NCI-H2029 (cell line): ENCODE measurements around the gene ASPG.
A peak's percentile ranks its signal among the peaks of the same experiment; 100 is the strongest.

ENCODE experiments used
- DNase-seq: peaks from one replicate; lab custom pipeline; 2025; lab: John Stamatoyannopoulos, UW

ASPG gene

GRCh38 chr14:104075530-104076151, 9.9 kb upstream of the ASPG start:
- no peak for DNase-seq

DNA sequence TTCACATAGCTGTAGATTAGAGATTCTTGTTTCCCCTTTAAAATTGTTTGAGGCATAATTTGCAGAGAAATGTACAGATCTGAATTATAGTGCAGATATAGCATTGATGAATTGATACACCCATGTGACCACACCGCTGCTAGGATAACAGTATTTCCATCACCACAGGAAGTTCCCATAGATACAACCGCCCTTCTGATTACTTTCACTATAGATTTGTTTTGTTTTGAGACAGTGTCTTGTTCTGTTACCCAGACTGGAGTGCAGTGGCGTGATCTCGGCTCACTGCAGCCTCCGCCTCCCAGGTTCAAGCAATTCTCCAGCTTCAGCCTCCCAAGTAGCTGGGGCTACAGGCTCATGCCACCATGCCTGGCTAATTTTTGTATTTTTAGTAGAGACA, 8.8 kb upstream of the ASPG start:
- no peak for DNase-seq

DNA sequence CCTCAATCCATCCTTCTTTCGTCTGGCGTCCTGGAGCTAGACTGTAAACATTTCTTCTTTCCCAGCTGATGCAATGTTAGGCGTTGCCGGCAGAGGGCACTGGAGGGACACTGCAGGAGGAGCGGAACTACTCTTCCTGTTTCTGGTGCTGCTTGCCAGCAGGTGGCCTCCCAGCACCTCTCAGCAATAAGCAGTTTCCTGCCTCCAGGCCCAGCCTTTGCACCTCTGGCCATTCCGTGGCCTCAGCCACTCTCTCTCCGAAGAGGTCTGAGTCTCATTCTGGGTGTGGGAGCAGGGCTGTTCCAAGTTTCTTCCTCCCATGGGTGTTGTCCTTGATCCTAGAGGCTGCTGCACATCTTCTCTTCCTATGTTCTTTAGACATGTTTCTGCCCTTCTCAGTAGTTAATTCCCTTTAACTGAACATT, 7.5 kb upstream of the ASPG start:
- peak; percentile 75 for DNase-seq

DNA sequence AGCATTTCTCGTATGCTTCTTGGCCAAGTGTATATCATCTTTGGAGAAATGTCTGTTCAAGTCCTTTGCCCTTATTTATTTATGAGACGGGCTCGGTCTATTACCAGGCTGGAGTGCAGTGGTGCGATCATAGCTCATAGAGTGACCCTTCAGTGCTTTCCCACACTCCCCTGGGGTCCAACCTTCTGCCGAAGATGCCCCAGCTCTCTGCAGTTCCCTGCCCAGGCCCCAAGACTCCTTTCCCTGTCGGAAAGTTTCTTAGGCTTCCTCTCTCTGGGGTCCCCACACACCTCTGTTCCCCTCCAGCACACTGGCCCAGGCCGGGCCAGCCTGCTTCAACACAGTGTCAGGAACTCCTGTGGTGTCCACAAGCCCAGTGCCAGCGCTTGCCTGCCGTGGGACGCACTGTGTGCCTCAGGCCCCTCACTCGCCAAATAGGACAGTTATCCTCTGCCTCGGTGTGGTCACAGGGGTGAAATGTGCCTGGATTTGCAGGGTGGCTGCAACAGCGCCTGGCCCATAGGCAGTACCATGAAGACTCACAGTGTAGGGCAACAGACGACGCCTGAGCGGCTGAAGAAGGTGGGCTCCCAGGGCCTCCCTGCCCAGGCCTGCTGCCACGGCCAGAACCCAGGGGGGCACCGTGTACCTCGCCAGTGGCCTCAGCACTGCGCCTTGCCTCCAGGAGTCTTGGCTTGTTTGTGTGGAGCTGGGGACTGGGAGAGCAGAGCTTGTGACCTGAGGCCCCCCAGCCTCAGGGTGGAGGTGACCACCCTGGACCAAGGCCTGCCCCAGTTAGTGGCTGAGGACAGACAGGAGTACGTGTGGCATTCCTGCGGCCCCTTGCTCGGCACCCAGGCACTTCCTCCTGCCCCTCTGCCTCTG, 4.9 kb upstream of the ASPG start:
- no peak for DNase-seq

- DNase-seq = no peak
Measured at GRCh38 chr14:104081261-104081835, 4.2 kb upstream of the ASPG start.

GRCh38 chr14:104081951-104082464, 3.5 kb upstream of the ASPG start:
- DNase-seq = no peak

- DNase-seq = peak; percentile 42
Measured at GRCh38 chr14:104082807-104083206, 2.7 kb upstream of the ASPG start.

- DNase-seq = no peak
Measured at GRCh38 chr14:104084251-104085002, 1.1 kb upstream of the ASPG start.

DNA sequence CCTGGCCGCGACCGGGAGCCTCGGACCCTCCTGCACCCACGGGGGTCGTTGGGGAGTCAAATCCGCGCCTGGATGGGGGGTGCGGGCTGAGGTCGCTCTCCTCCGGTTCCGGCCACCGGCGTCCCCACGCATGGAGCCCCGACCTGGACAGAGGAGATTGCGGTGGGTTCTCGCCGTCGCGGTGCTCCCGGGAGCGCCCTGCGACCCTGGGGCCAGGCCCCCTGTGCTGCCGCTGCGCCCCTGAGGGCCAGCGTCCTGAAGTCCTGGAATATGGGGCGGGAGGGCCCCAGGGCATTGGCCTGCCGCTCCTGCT, 345 bp downstream of the ASPG start:
- no peak for DNase-seq

- no peak for DNase-seq
Measured at GRCh38 chr14:104086210-104086660, 735 bp downstream of the ASPG start.

- DNase-seq = no peak
Measured at GRCh38 chr14:104086661-104087461, 1.4 kb downstream of the ASPG start.

DNA sequence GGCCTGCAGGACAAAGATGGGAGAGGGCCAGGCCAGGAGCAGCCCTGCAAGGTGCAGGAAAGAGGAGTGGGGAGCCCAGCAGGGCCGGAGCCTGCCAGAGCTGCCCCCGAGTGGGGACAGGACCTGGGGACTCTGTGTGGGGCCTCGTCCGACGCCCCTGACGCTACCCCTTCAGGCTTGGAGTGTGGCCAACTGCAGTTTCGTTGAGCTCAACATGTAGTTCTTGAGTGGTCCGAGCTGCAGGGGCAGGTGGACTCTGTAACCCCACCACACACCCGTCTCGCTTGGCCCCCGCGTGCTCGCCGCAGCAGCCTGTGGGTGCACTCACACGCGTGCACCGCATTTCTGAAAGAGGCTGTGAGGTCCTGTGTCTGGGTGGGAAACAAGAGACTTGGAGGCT, 2.0 kb downstream of the ASPG start:
- no peak for DNase-seq

- DNase-seq = no peak
Measured at GRCh38 chr14:104087981-104088850, 2.7 kb downstream of the ASPG start.

- DNase-seq = no peak
Measured at GRCh38 chr14:104090071-104090748, 4.7 kb downstream of the ASPG start.

DNA sequence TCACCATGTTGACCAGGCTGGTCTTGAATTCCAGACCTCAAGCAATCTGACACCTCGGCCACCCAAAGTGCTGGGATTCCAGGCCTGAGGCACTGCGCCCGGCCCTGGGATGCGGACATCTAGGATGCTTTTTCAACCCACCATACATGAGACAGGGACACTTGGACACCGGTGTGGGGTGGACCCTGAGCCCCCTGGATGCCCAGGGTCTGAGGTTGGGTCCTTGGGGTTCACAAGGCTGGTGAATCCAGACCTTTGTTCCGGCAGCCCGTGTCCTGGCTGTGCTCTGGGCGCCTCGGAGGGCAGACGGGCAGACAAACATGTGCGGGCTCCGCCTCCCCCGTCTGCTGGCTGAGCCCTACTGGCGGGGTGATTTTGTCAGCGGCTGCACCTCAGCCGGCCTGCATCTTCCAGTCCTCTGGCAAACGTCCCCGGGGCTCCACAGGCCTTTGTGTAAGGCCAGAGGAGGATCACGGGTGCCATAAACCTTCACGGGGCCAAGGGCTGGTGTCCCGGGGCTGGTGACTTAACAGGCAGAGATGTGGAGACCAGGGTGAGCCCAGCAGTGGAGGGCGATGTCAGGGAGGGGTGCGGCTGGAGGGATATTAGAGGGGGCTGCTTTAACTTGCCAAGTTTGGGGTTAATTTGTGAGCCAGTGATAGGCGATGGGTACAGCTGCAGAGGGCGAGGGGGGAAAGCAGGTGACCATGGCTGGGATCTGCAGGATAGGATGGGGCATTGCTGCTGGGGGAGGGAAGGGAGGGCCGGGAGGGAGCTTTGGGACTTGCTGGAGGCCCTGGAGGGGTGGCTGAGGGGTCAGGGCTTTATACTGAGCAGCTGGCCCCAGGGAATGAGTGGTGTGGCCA, 5.8 kb downstream of the ASPG start:
- no peak for DNase-seq

GRCh38 chr14:104091927-104092771, 6.6 kb downstream of the ASPG start:
- no peak for DNase-seq

- DNase-seq = no peak
Measured at GRCh38 chr14:104092931-104093365, 7.4 kb downstream of the ASPG start.
